H1 (cell line): ENCODE measurements around the gene GRAMD1B. TPM values are rescaled to one million over a fixed set of nuclear protein-coding genes. Genes with fewer than 3 reads are reported as not detected.
A peak's percentile ranks its signal among the peaks of the same experiment; 100 is the strongest.

Source experiments
- ASH2L ChIP-seq: fragments of 200-600, 300-600 bp; sonication (generic); IDR thresholded peaks from one replicate; pipeline ENCODE4 v1.7.1; 2017; ENCODE audit warnings: low read length
- ATF2 ChIP-seq: IDR thresholded peaks from 2 replicates; pipeline ENCODE4 v1.6.1; 2012; ENCODE audit warnings: low read length, inconsistent platforms
- EP300 ChIP-seq, 2 experiments: IDR thresholded peaks; 1 replicate in 1 of 2; 2 replicates in 1 of 2; pipeline ENCODE4 v1.6.1; 2011 to 2012; ENCODE audit warnings: low read depth in 2 of 2, low read length in 2 of 2, mild to moderate bottlenecking in 2 of 2, borderline replicate concordance in 1 of 2, inconsistent platforms in 1 of 2, moderate library complexity in 1 of 2
- EZH2 ChIP-seq: fragments of 200-600 bp; sonication (generic); IDR thresholded peaks from 2 replicates; pipeline ENCODE4 v1.7.1; 2012; ENCODE audit warnings: low read depth, mild to moderate bottlenecking, moderate library complexity, low read length, inconsistent platforms; ENCODE audit not compliant: severe bottlenecking
- GABPA ChIP-seq: IDR thresholded peaks from 2 replicates; pipeline ENCODE4 v1.6.1; 2011; ENCODE audit warnings: mild to moderate bottlenecking, low read length, moderate library complexity, borderline replicate concordance; ENCODE audit not compliant: insufficient read depth
- JUN ChIP-seq: IDR thresholded peaks from 2 replicates; pipeline ENCODE4 v1.6.1; 2011; ENCODE audit warnings: low read depth, mild to moderate bottlenecking, improper control_type of control experiment, low read length
- KDM4A ChIP-seq: IDR thresholded peaks from one replicate; pipeline ENCODE4 v1.7.1; 2012; ENCODE audit warnings: low read depth, mild to moderate bottlenecking, moderate library complexity, low read length, inconsistent platforms; ENCODE audit not compliant: severe bottlenecking
- MAX ChIP-seq: IDR thresholded peaks from 2 replicates; pipeline ENCODE4 v1.6.1; 2012; ENCODE audit warnings: inconsistent platforms
- POLR2AphosphoS5 ChIP-seq: IDR thresholded peaks from 2 replicates; pipeline ENCODE4 v1.6.1; 2011; ENCODE audit warnings: low read depth, low read length
- RAD21 ChIP-seq, 2 experiments: IDR thresholded peaks in 1 of 2; conservative IDR thresholded peaks in 1 of 2; 2 replicates each; pipeline ENCODE4 v1.6.1; 2011; ENCODE audit warnings: low read depth in 2 of 2, low read length in 2 of 2, improper control_type of control experiment in 1 of 2, inconsistent platforms in 1 of 2, mild to moderate bottlenecking in 1 of 2, moderate library complexity in 1 of 2
- RXRA ChIP-seq: IDR thresholded peaks from 2 replicates; pipeline ENCODE4 v1.6.1; 2011; ENCODE audit warnings: low read depth, mild to moderate bottlenecking, low read length, moderate library complexity; ENCODE audit not compliant: insufficient read depth
- SP2 ChIP-seq: IDR thresholded peaks from 2 replicates; pipeline ENCODE4 v1.6.1; 2012; ENCODE audit warnings: mild to moderate bottlenecking, low read length, inconsistent platforms
- SUZ12 ChIP-seq: fragments of 200-600 bp; sonication (generic); IDR thresholded peaks from 2 replicates; pipeline ENCODE4 v1.6.1; 2012; ENCODE audit warnings: mild to moderate bottlenecking, inconsistent platforms, low read length, moderate library complexity, mixed read lengths
- USF2 ChIP-seq: IDR thresholded peaks from 2 replicates; pipeline ENCODE4 v1.6.1; 2011; ENCODE audit warnings: low read length, improper control_type of control experiment
- polyA plus RNA-seq, 7 experiments: library from polyadenylated mRNA; depleted of rRNA in 3 of 7; stranded (reverse) in 5 of 7; unstranded in 2 of 7; fragments of >200 nt in 5 of 7; fragments of 200-250 nt in 2 of 7; gene quantifications; 1 replicate in 5 of 7; 2 replicates in 1 of 7; 4 replicates in 1 of 7; pipeline versions ENCODE4 v1.2.1 to v1.2.3, GENCODE V29; 2011 to 2013; ENCODE audit warnings: missing spikeins in 2 of 7, mixed read lengths in 2 of 7
- total RNA-seq: library from RNA; stranded (reverse); fragmentation: NEBNext Ultra II Directional; extraction: Animal tissue kit (Norgen Biotek cat#: 25700); gene quantifications from 2 replicates; pipeline ENCODE4 v1.2.1, GENCODE V29; 2021

The GRAMD1B gene
- total and polyA plus RNA-seq, 2 of the 8 experiments (the other 6 are each of a cell fraction or from before 2014, with no cell fraction given): 10.1 to 21.2 TPM

GRCh38 chr11:123407130-123407995 lies 22.7 kb upstream of the GRAMD1B start (continued):
- TF ChIP-seq SUZ12 (no peak), JUN (no peak), ASH2L (no peak), MAX (peak; percentile 16; the same call in 1 of the 2 replicates), GABPA (no peak), POLR2AphosphoS5 (no peak), RXRA (no peak), USF2 (no peak), EP300 (IDR thresholded peaks at IDR 0.05; ENCODE audit: borderline replicate concordance in 1 of 2, low read depth in 2 of 2, low read length in 2 of 2) (0 out of 3 replicates have a peak, but pooled peaks of 1 of the 2 experiments have one; percentile 3), ATF2 (no peak), RAD21 (IDR thresholded peaks at IDR 0.05 in 1 of 2, conservative IDR thresholded peaks at IDR 0.05 in 1 of 2; ENCODE audit: low read depth in 2 of 2, low read length in 2 of 2) (peak; percentile 84 to 94), EZH2 (no peak), KDM4A (no peak), SP2 (no peak)
- TF ChIP-seq, all 59 proteins: peak for 9
